Epithelial cell of esophagus (primary cell): ENCODE data around the gene TBC1D9B.

Source experiments
- DNase-seq: peaks from one replicate; pipeline ENCODE4 v3.0.0; 2010; ENCODE audit warnings: low read depth
- H3K4me3 ChIP-seq: 2 replicates; pipeline ENCODE4 v1.5.1; 2011; ENCODE audit warnings: mild to moderate bottlenecking, low read length, control low read depth
- CTCF ChIP-seq: IDR thresholded peaks from 2 replicates; pipeline ENCODE4 v1.5.1; 2011; ENCODE audit warnings: low read depth, mild to moderate bottlenecking, low read length, control low read depth, inconsistent platforms; ENCODE audit not compliant: insufficient read depth; ENCODE audit errors: missing control alignments

The TBC1D9B gene

GRCh38 chr5:179879003-179879689, 28.6 kb downstream of the TBC1D9B start:
- no peak for TF ChIP-seq CTCF
- DNase-seq: no peak
- H3K4me3 ChIP-seq: no peak overlapping the region

GRCh38 chr5:179878222-179879002, 29.3 kb downstream of the TBC1D9B start:
- DNase-seq: no peak
- H3K4me3 ChIP-seq: no peak overlapping the region
- no peak for TF ChIP-seq CTCF

GRCh38 chr5:179876610-179876952, 31.1 kb downstream of the TBC1D9B start:
- no peak for DNase-seq
- H3K4me3 ChIP-seq: no peak overlapping the region
- no peak for TF ChIP-seq CTCF

- no peak for DNase-seq
- no peak for TF ChIP-seq CTCF
- no peak overlapping the region for H3K4me3 ChIP-seq
Measured at GRCh38 chr5:179875741-179876609, 31.7 kb downstream of the TBC1D9B start.

GRCh38 chr5:179874536-179875292, 33.0 kb downstream of the TBC1D9B start:
- no peak overlapping the region for H3K4me3 ChIP-seq
- no peak for DNase-seq
- TF ChIP-seq CTCF: no peak

- no peak for DNase-seq
- no peak for TF ChIP-seq CTCF
- H3K4me3 ChIP-seq: no peak overlapping the region
Measured at GRCh38 chr5:179874136-179874535, 33.6 kb downstream of the TBC1D9B start.
